IMR-90 (cell line): ENCODE results near the gene TARBP2. TPM values are rescaled to one million over a fixed set of nuclear protein-coding genes. Genes with fewer than 3 reads are reported as not detected.

Source experiments
- ATAC-seq: fragments of 200-7000 bp; cut with Tn5 transposase; 2 replicates; pipeline ENCODE4 v1.9.1; 2020; ENCODE audit warnings: low read depth, mild to moderate bottlenecking, moderate library complexity
- BruUV-seq: library from RNA; stranded (reverse); fragments of 400-500 nt; replicated peaks from 2 replicates; lab custom pipeline; 2021; lab: Mats Ljungman, UMichigan
- CTCF ChIA-PET: fragments of 300-600 bp; formaldehyde crosslinking; extraction: SDS; loops from one replicate; lab custom pipeline; 2021; ENCODE audit warnings: antibody characterized with exemption; lab: Yijun Ruan, JAX
- POLR2A ChIA-PET: fragments of 300-600 bp; sonication (Branson Sonifier 250); formaldehyde crosslinking; loops from one replicate; lab custom pipeline; 2022; ENCODE audit warnings: antibody characterized with exemption; ENCODE audit not compliant: unreplicated experiment; lab: Charles Lee
- DNase-seq: peaks from one replicate; pipeline ENCODE4 v3.0.0; 2013
- H2AFZ ChIP-seq: replicated peaks from 2 replicates; pipeline ENCODE3; 2013; ENCODE audit warnings: low read length, mild to moderate bottlenecking; ENCODE audit not compliant: poor library complexity
- H2AK5ac ChIP-seq: 2 replicates; pipeline ENCODE4 v1.6.1; 2013; ENCODE audit warnings: low read depth, low read length, inconsistent platforms
- H2AK9ac ChIP-seq: replicated peaks from 2 replicates; pipeline ENCODE3; 2013; ENCODE audit warnings: mild to moderate bottlenecking, low read depth, low read length, moderate library complexity; ENCODE audit not compliant: poor library complexity
- H2BK120ac ChIP-seq: 2 replicates; pipeline ENCODE4 v1.6.1; 2013; ENCODE audit warnings: low read depth, low read length, inconsistent platforms
- H2BK15ac ChIP-seq: 3 replicates; pipeline ENCODE4 v1.6.1; 2013; ENCODE audit warnings: low read depth, low read length, inconsistent platforms
- H2BK20ac ChIP-seq: 2 replicates; pipeline ENCODE4 v1.6.1; 2013; ENCODE audit warnings: low read depth, mild to moderate bottlenecking, inconsistent platforms, low read length, moderate library complexity
- H2BK5ac ChIP-seq: 2 replicates; pipeline ENCODE4 v1.6.1; 2013; ENCODE audit warnings: mild to moderate bottlenecking, low read depth, low read length, inconsistent platforms; ENCODE audit not compliant: poor library complexity, severe bottlenecking
- H3K14ac ChIP-seq: replicated peaks from 2 replicates; pipeline ENCODE4 v1.6.1; 2013; ENCODE audit warnings: low read depth, low read length, inconsistent platforms
- H3K18ac ChIP-seq: 2 replicates; pipeline ENCODE4 v1.6.1; 2013; ENCODE audit warnings: low read depth, low read length, control low read depth
- H3K23ac ChIP-seq: 2 replicates; pipeline ENCODE4 v1.6.1; 2013; ENCODE audit warnings: low read depth, low read length, inconsistent platforms
- H3K27ac ChIP-seq: 2 replicates; pipeline ENCODE4 v1.5.1; 2013; ENCODE audit warnings: mild to moderate bottlenecking, control low read depth, low read length; ENCODE audit not compliant: insufficient read depth
- H3K27me3 ChIP-seq: 2 replicates; pipeline ENCODE4 v1.6.1; 2013; ENCODE audit warnings: low read length; ENCODE audit not compliant: control insufficient read depth, insufficient read depth
- H3K36me3 ChIP-seq: 2 replicates; pipeline ENCODE4 v1.6.1; 2013; ENCODE audit warnings: low read length, mixed read lengths; ENCODE audit not compliant: control insufficient read depth, insufficient read depth
- H3K4ac ChIP-seq: 2 replicates; pipeline ENCODE4 v1.6.1; 2013; ENCODE audit warnings: low read depth, low read length, inconsistent platforms
- H3K4me1 ChIP-seq: 2 replicates; pipeline ENCODE4 v1.6.1; 2013; ENCODE audit warnings: low read length, mixed read lengths; ENCODE audit not compliant: control insufficient read depth, insufficient read depth
- H3K4me2 ChIP-seq: 2 replicates; pipeline ENCODE4 v1.6.1; 2013; ENCODE audit warnings: low read depth, mild to moderate bottlenecking, control low read depth, low read length, moderate library complexity
- H3K4me3 ChIP-seq: 2 replicates; pipeline ENCODE4 v1.5.1; 2013; ENCODE audit warnings: low read depth, mild to moderate bottlenecking, control low read depth, low read length, moderate library complexity; ENCODE audit not compliant: insufficient read depth
- H3K56ac ChIP-seq: 2 replicates; pipeline ENCODE4 v1.6.1; 2013; ENCODE audit warnings: low read length, inconsistent platforms; ENCODE audit not compliant: insufficient read depth; ENCODE audit errors: extremely low read depth
- H3K79me1 ChIP-seq, 2 experiments: 2 replicates each; pipeline ENCODE4 v1.6.1; 2013; ENCODE audit warnings: low read length in 2 of 2, inconsistent platforms in 1 of 2, low read depth in 1 of 2
- H3K9ac ChIP-seq: 2 replicates; pipeline ENCODE4 v1.6.1; 2013; ENCODE audit warnings: low read depth, low read length, control low read depth
- H3K9me1 ChIP-seq: 2 replicates; pipeline ENCODE4 v1.6.1; 2013; ENCODE audit warnings: low read length, inconsistent platforms; ENCODE audit not compliant: insufficient read depth
- H3K9me3 ChIP-seq: 2 replicates; pipeline ENCODE4 v1.6.1; 2013; ENCODE audit warnings: low read length; ENCODE audit not compliant: control insufficient read depth, insufficient read depth
- H4K20me1 ChIP-seq: 2 replicates; pipeline ENCODE4 v1.6.1; 2013; ENCODE audit warnings: low read length, inconsistent platforms; ENCODE audit not compliant: insufficient read depth
- H4K5ac ChIP-seq: 2 replicates; pipeline ENCODE4 v1.6.1; 2013; ENCODE audit warnings: mild to moderate bottlenecking, low read depth, low read length, control low read depth
- H4K8ac ChIP-seq, 2 experiments: 2 replicates each; pipeline ENCODE4 v1.6.1; 2013; ENCODE audit warnings: low read depth in 2 of 2, low read length in 2 of 2, control low read depth in 1 of 2, inconsistent platforms in 1 of 2
- H4K91ac ChIP-seq: 2 replicates; pipeline ENCODE4 v1.6.1; 2013; ENCODE audit warnings: low read depth, low read length, inconsistent platforms; ENCODE audit not compliant: insufficient read depth
- CEBPB ChIP-seq: IDR thresholded peaks from 2 replicates; pipeline ENCODE4 v1.6.1; 2012; ENCODE audit warnings: low read depth, low read length, improper control_type of control experiment
- SMC3 ChIP-seq: fragments of 150-350 bp; IDR thresholded peaks from 2 replicates; pipeline ENCODE4 v1.6.1; 2016; ENCODE audit warnings: low read depth, mild to moderate bottlenecking, antibody characterized with exemption, low read length, moderate library complexity
- WGBS, 2 experiments: methylation state at CpG; one replicate each; pipeline versions ENCODE4 v1.1.5 to v1.1.7; 2013; ENCODE audit warnings: missing lambda C conversion rate in 2 of 2; ENCODE audit not compliant: insufficient read length in 1 of 2; ENCODE audit errors: extremely low coverage in 2 of 2; 5-methylcytosine and 5-hydroxymethylcytosine counted together
- dilution Hi-C: fragments of 300-500 bp; cut with HindIII; formaldehyde crosslinking; loops from one replicate; pipeline ENCODE4 v1.14.3; 2018; ENCODE audit warnings: low sequenced_read_pairs; ENCODE audit not compliant: unreplicated experiment
- in situ Hi-C: fragments of 300-500 bp; cut with MboI; formaldehyde crosslinking; loops from 3 replicates; pipeline ENCODE4 v1.14.3; 2019; ENCODE audit warnings: low sequenced_read_pairs, inconsistent platforms, mixed read lengths
- intact Hi-C: fragments of 100-400 bp; cut with micrococcal nuclease; formaldehyde crosslinking; loops from 2 replicates; pipeline ENCODE4 v1.10.0; 2022
- polyA plus RNA-seq, 3 experiments: library from polyadenylated mRNA; depleted of rRNA; stranded (reverse); fragments of >200 nt; gene quantifications; 2 replicates each; pipeline ENCODE4 v1.2.3, GENCODE V29; 2012; ENCODE audit warnings: low replicate concordance in 1 of 3
- total RNA-seq: library from RNA; depleted of rRNA; stranded (reverse); fragments of >200 nt; gene quantifications from 2 replicates; pipeline ENCODE4 v1.2.3, GENCODE V29; 2012
- TF ChIP-seq, protein P1 (sequence below): conservative IDR thresholded peaks from 2 replicates; pipeline ENCODE4 v1.5.1; 2012; ENCODE audit warnings: mild to moderate bottlenecking, low read depth, low read length, improper control_type of control experiment

Gene TARBP2
- total and polyA plus RNA-seq, 2 of the 4 experiments (the other 2 are of a cell fraction) = 27.4 to 46.1 TPM

DNA sequence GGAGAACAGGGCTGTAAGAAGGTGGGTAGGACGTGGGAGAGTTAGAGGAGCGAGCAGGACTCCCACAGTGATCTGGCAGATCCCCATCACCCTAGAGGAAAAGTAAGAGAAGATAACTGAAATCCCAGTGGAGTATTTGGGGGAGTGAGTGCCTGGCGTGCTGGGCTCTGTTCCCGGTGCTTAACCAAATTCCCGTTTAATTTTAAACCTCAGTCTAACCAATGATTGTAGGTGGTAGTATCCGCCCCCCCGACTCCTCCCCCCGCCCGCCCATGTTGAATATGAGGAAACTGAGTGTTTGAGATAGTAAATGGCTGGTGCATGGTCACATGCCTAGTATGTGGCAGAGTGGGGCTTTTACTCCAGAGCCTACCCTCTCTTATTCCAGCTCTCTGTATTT lies 1.2 kb downstream of the TARBP2 start:
- DNase-seq = no peak
- POLR2A ChIA-PET = no interaction called here
- peak overlapping the region; percentile 98 for H3K4ac ChIP-seq

More for the DNA sequence above, 1.2 kb downstream of the TARBP2 start:
- no TSS peak for BruUV-seq
- Histone ChIP-seq H2AK9ac (peak overlapping the region; percentile 92), H3K4me2 (peak overlapping the region; percentile 90; the same call in 1 of the 2 replicates), H3K79me1 (peaks cover 22 to 68% of the 10 kb centered on the region in 2 experiments; a peak in 3 of 4 replicates), H2BK20ac (no peak overlapping the region), H2BK15ac (0 out of 3 replicates have a peak overlapping the region, but pooled peaks have one; percentile 17), H3K9ac (peak overlapping the region; percentile 89), H3K4me1 (peaks cover 10% of the 10 kb centered on the region), H3K4me3 (no peak overlapping the region), H4K8ac (peak overlapping the region; percentile 97 to 100; a peak in 2 of 4 replicates), H2BK120ac (no peak overlapping the region), H2BK5ac (no peak overlapping the region), H3K18ac (no peak overlapping the region), H4K91ac (peak overlapping the region; percentile 98; the same call in 1 of the 2 replicates), H3K9me3 (no peaks in the 10 kb centered on the region), H3K23ac (peak overlapping the region; percentile 70; the same call in 1 of the 2 replicates), H2AK5ac (0 out of 2 replicates have a peak overlapping the region, but pooled peaks have one; percentile 93), H3K36me3 (peaks cover 29% of the 10 kb centered on the region), H3K9me1 (peaks cover 23% of the 10 kb centered on the region), H3K27ac (peak overlapping the region; percentile 96; the same call in 1 of the 2 replicates), H3K27me3 (no peaks in the 10 kb centered on the region), H4K5ac (no peak overlapping the region; the same call in 1 of the 2 replicates), H3K14ac (0 out of 2 replicates have a peak overlapping the region, but pooled peaks have one; percentile 93), H4K20me1 (peaks cover 3% of the 10 kb centered on the region), H3K56ac (no peak overlapping the region), H2AFZ (no peak overlapping the region)
- CTCF ChIA-PET = no interaction called here
- intact Hi-C loops (loop anchor here (5.0 kb wide), 1 partner anchor 50 kb away; the partner anchor contains the start of gene PCBP2), dilution Hi-C loops (no loop called here), in situ Hi-C loops (loop anchor here (10.0 kb wide), 1 partner anchor 178 kb away; the partner anchor contains the start of gene AAAS)
- ATAC-seq = no peak
- no peak for TF ChIP-seq SMC3
- no peak for TF ChIP-seq CEBPB
- TF ChIP-seq, protein P1, sequence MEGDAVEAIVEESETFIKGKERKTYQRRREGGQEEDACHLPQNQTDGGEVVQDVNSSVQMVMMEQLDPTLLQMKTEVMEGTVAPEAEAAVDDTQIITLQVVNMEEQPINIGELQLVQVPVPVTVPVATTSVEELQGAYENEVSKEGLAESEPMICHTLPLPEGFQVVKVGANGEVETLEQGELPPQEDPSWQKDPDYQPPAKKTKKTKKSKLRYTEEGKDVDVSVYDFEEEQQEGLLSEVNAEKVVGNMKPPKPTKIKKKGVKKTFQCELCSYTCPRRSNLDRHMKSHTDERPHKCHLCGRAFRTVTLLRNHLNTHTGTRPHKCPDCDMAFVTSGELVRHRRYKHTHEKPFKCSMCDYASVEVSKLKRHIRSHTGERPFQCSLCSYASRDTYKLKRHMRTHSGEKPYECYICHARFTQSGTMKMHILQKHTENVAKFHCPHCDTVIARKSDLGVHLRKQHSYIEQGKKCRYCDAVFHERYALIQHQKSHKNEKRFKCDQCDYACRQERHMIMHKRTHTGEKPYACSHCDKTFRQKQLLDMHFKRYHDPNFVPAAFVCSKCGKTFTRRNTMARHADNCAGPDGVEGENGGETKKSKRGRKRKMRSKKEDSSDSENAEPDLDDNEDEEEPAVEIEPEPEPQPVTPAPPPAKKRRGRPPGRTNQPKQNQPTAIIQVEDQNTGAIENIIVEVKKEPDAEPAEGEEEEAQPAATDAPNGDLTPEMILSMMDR = no peak
- no CpG with 5 or more reads among the region's 9 CpGs for WGBS, 2 experiments
